HG02885 (cell line): Measurements from ENCODE around the gene CLEC11A.

ENCODE experiments used
- ATAC-seq: cut with Tn5 transposase; IDR thresholded peaks from one replicate; pipeline ENCODE4 v1.9.1; 2021; ENCODE audit warnings: mild to moderate bottlenecking; ENCODE audit not compliant: unreplicated experiment, poor library complexity

CLEC11A gene

DNA sequence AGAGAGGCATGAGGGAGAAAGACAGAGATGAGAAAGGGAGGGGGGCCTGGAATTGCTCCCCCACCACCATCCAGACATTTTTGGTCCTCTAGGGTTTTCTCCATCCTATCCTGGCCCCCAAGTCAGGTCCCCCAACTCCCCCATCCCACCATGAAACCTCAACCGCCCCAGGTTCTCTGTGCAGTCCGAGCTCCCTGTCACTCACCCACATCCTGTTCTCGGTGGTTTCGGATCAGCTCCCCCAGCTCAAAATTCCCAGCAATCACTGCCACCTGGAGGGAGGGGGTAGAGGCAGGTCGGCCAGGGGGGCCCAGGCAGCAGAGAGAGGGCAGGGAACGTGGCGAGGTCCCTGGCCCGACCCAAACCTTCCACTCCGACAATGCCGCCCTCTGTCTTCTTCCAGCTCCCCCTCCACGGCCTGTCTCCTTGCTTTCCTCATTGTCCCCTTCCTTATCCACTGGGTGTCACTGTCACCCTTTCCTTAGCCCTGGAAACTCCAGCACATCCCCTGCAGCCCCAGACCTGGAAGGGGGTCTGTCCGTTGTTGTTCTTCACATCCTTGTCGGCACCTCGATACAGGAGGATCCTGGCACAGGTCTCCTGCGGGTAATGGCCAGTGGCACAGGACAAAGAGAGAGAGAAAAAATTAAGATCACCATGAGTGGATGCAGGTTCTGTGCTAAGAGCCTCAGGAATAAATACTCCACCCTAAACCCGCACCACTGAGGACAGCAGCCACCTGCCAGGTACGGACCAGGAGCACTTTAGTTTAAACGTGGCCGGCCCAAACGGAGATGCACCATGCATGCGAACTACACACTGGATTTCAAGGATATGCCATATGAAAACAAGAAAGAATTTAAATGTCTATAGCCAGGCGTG lies 19.0 kb upstream of the CLEC11A start:
- ATAC-seq = no peak

GRCh38 chr19:50705422-50706019 lies 17.6 kb upstream of the CLEC11A start:
- ATAC-seq = no peak

- no peak for ATAC-seq
These were observed 16.8 kb upstream of the CLEC11A start for GRCh38 chr19:50706387-50706786.

GRCh38 chr19:50708179-50708879 lies 14.8 kb upstream of the CLEC11A start:
- no peak for ATAC-seq

- no peak for ATAC-seq
These were observed 13.1 kb upstream of the CLEC11A start for GRCh38 chr19:50710094-50710493.

- no peak for ATAC-seq
These were observed 12.6 kb upstream of the CLEC11A start for GRCh38 chr19:50710612-50711011.

DNA sequence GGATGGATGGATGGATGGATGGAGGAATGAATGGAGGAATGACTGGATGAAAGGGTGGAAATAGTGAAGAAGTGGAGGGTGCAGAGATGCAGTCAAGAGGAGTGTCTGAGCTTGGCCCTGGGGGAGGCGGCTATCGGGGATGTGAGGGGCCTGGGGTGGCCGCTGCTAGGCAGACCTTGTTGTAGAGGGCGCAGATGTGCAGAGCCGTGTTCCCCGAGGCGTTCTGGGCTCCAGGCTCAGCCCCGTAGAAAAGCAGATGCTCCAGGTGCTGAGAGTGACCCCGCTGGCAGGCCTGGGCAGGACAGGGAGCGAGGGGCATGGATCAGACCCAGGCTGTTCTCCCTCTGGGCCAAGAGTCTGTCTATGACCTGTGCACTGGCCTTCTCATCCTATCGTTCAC lies 12.0 kb upstream of the CLEC11A start:
- no peak for ATAC-seq

- no peak for ATAC-seq
These were observed 11.4 kb upstream of the CLEC11A start for GRCh38 chr19:50711805-50712204.

DNA sequence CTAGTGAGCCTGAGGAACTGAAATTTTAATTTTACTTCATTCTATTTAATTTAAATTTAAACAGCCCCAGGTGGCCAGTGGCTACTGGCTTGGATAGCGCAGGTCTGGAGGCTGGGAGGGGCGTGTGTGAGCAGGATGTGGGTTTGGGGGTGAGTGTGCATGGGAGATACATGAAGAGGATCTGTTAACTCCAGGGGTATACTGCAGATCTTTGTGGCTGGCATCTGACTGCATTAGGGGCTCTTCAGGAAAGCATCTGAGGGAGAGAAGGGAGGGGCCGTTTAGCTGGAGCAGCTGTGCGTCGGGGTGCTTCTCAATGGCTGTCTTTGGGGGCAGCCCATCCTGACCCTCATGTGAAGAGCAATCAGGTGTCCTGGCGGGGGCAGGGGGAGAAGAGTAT lies 10.3 kb upstream of the CLEC11A start:
- no peak for ATAC-seq

- no peak for ATAC-seq
These were observed 9.5 kb upstream of the CLEC11A start for GRCh38 chr19:50713556-50714236.

DNA sequence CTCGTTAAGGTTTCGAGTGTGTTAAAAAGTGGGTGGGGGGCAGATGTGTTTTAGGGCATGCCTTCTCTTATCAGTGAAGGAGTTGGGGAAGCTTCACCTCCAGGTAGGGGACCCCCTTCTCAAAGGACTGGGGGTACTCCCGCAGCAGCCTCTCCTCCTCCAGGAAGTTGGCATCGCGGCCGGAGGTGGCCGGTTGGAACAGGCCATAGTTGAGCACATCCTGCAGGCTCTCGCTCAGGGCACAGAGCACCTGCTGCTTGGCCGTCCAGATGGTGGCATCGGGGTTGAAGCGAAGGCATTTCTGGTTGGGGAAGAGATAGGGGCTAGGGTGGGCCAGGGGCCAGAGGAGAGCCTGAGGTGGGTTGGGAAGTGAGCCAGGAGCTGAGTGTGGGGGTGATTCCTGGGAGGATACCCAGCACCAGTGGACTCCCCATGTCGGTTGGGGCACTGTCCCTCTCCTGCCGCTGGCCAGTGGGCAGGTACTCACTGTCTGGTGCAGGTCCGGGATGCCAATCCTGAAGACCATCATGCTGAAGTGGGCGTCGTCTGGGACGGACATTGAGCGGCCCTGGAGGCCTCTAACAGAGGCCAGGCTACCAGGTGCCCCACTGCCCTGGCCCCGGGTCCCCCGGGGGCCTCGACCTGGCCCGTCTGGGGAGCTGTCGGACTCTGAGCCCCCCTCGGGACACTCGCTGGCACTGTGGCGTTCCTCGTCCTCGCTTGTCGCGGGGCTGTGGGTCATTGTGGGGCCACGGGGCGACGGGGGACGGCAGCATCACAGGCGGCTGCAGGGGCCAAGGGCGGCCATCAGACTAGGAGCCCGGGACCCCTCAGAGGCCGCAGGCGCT lies 6.8 kb upstream of the CLEC11A start:
- no peak for ATAC-seq

- ATAC-seq = no peak
These were observed 6.0 kb upstream of the CLEC11A start for GRCh38 chr19:50717026-50717723.

DNA sequence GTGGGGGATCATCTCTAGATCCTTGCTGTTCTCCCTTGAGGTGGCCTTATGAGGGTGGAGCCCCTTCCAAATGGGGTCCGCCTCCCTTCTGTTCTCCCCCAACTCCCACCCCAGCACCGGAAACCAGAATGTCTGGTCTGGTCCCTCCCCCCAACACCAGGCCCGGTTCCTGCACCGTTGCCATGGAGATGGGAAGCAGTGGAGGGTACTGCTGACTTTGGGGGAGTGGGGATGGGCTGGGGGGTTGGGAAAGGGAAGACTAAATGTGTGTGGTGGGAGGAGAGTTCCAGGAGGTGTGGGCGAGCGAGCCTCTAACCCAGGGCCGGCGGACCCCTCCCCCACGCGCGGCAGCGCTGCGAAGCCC lies 5.3 kb upstream of the CLEC11A start:
- no peak for ATAC-seq

- ATAC-seq = no peak
These were observed 4.7 kb upstream of the CLEC11A start for GRCh38 chr19:50718255-50719118.

DNA sequence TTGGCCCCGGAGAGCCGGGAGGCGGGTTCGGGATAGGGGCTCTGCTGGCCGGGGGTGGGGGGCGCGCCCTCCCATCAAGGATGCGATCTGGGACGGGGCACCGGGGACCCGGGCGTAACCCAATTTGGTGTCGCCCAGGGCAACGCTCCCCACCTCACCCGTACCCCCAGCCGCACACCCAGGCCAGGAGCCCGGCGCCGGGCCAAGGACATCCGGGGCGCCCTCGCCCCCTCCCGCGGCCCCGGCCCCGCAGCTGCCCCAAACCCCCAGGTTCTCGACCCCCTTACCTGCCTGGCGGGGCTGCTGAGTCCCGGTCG lies 4.1 kb upstream of the CLEC11A start:
- ATAC-seq = no peak

DNA sequence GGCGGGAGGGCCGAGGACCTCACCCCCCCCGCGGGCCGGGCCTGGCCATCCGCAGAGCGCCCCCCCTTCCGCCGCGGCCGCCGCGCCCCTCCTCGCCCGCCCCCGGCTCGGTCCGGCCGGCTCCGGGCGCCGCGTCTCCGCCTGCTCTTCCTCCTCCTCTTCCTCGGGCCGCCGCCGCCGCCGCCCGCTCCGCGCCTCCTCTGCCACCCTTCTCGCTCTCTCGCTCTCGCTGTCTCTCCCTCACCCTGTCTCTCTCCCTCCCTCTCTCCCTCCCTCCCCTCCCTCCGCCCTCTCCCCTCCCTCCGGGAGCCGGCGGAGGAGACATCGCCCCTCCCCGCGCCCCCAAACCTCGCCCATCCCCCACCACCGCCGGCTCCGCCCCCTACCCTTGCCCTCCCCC lies 3.6 kb upstream of the CLEC11A start, which contains the start of gene SHANK1:
Gene SHANK1 (minus strand): TSS at position 237 of the 400 bp plus-strand sequence. CDS start 2,883 bp downstream, outside the sequence.
- no peak for ATAC-seq

GRCh38 chr19:50720181-50720920 lies 2.8 kb upstream of the CLEC11A start:
- ATAC-seq = no peak

GRCh38 chr19:50720921-50721381 lies 2.2 kb upstream of the CLEC11A start:
- no peak for ATAC-seq
